Common myeloid progenitor, CD34-positive (primary cell): Measurements from ENCODE around the gene MAP2K6.

Source experiments
- CTCF ChIA-PET: fragments of 350-600 bp; sonication (Branson Sonifier 250); formaldehyde crosslinking; loops from one replicate; lab custom pipeline; 2021; ENCODE audit warnings: antibody characterized with exemption; lab: Charles Lee
- POLR2A ChIA-PET: fragments of 350-600 bp; sonication (Branson Sonifier 250); formaldehyde crosslinking; loops from one replicate; lab custom pipeline; 2021; ENCODE audit warnings: antibody characterized with exemption; lab: Charles Lee
- DNase-seq, 3 donors: peaks; one replicate each; pipeline versions ENCODE4 v3.0.0 to v3.0.0-alpha.2; 2013
- H3K27ac ChIP-seq, 2 experiments: 1 replicate in 1 of 2; 2 replicates in 1 of 2; pipeline ENCODE4 v1.7.0; 2013; ENCODE audit warnings: inconsistent platforms in 2 of 2, low read length in 2 of 2, mild to moderate bottlenecking in 2 of 2, low read depth in 1 of 2, moderate library complexity in 1 of 2; ENCODE audit not compliant: severe bottlenecking in 2 of 2, insufficient read depth in 1 of 2, poor library complexity in 1 of 2
- H3K27me3 ChIP-seq, 5 experiments: replicated peaks in 2 of 5; 1 replicate in 3 of 5; 2 replicates in 2 of 5; pipeline versions ENCODE4 v1.6.1 to v1.7.0; 2013; ENCODE audit warnings: low read length in 4 of 5, mild to moderate bottlenecking in 2 of 5, moderate library complexity in 2 of 5, inconsistent platforms in 1 of 5; ENCODE audit not compliant: insufficient read depth in 5 of 5, control insufficient read depth in 4 of 5
- H3K36me3 ChIP-seq, 4 experiments: 1 replicate in 2 of 4; 2 replicates in 2 of 4; pipeline versions ENCODE4 v1.6.1 to v1.7.0; 2013; ENCODE audit warnings: low read length in 3 of 4, control low read depth in 1 of 4, mild to moderate bottlenecking in 1 of 4; ENCODE audit not compliant: control insufficient read depth in 4 of 4, insufficient read depth in 4 of 4
- H3K4me1 ChIP-seq, 4 experiments: 1 replicate in 3 of 4; 2 replicates in 1 of 4; pipeline versions ENCODE4 v1.6.1 to v1.7.1; 2013; ENCODE audit warnings: low read length in 3 of 4, mild to moderate bottlenecking in 3 of 4, control low read depth in 1 of 4, inconsistent platforms in 1 of 4, moderate library complexity in 1 of 4; ENCODE audit not compliant: control insufficient read depth in 4 of 4, insufficient read depth in 4 of 4; ENCODE audit errors: control extremely low read depth in 1 of 4
- H3K4me3 ChIP-seq, 7 experiments: 1 replicate in 4 of 7; 2 replicates in 3 of 7; pipeline versions ENCODE4 v1.5.1 to v1.7.0; 2013; ENCODE audit warnings: mild to moderate bottlenecking in 7 of 7, low read length in 6 of 7, moderate library complexity in 6 of 7, inconsistent platforms in 2 of 7, low read depth in 2 of 7, control low read depth in 1 of 7; ENCODE audit not compliant: insufficient read depth in 4 of 7, control insufficient read depth in 1 of 7; ENCODE audit errors: extremely low read depth in 1 of 7
- H3K9me3 ChIP-seq, 5 experiments: 1 replicate in 4 of 5; 2 replicates in 1 of 5; pipeline versions ENCODE4 v1.6.1 to v1.7.1; 2013; ENCODE audit warnings: low read length in 4 of 5, mild to moderate bottlenecking in 2 of 5, inconsistent platforms in 1 of 5, low read depth in 1 of 5, moderate library complexity in 1 of 5; ENCODE audit not compliant: control insufficient read depth in 4 of 5, insufficient read depth in 2 of 5; ENCODE audit errors: control extremely low read depth in 1 of 5
- WGBS: methylation state at CpG from one replicate; pipeline ENCODE4 v1.1.5; 2013; ENCODE audit not compliant: insufficient coverage; 5-methylcytosine and 5-hydroxymethylcytosine counted together

The MAP2K6 gene

DNA sequence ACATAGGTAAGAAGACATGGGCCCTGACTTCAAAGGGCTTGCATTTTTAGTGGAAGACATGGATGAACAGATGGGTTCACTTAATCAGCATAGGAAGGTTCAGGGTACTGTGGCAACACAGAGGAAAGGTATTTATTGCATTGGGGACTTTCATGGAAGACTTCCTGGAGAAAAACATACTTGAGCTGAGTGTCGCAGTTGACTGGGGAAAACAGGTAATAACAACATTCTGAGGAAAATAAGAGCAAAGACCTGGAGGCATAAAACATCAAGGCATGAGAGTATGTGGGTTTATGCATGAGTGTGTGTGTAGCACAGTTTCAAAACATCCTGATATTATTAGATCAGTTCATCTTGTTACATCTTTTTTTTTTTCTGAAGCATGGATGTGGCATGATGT, 82.7 kb downstream of the MAP2K6 start:
- ChIA-PET POLR2A (interaction anchor here (0.6 kb wide), 1 partner anchor 1104 kb away, joined by 6 read pairs; no protein-coding TSS in a partner anchor), CTCF (no interaction called here)
- H3K4me1 ChIP-seq: peaks cover 0 to 5% (median 4%) of the 10 kb centered on the region in 4 experiments
- H3K27ac ChIP-seq: no peak overlapping the region
- DNase-seq: no peak
- no peak overlapping the region for H3K4me3 ChIP-seq
- 100% methylated on average over 1 of the region's 1 CpG for WGBS
- H3K9me3 ChIP-seq: no peaks in the 10 kb centered on the region
- no peaks in the 10 kb centered on the region for H3K27me3 ChIP-seq
- no peaks in the 10 kb centered on the region for H3K36me3 ChIP-seq

DNA sequence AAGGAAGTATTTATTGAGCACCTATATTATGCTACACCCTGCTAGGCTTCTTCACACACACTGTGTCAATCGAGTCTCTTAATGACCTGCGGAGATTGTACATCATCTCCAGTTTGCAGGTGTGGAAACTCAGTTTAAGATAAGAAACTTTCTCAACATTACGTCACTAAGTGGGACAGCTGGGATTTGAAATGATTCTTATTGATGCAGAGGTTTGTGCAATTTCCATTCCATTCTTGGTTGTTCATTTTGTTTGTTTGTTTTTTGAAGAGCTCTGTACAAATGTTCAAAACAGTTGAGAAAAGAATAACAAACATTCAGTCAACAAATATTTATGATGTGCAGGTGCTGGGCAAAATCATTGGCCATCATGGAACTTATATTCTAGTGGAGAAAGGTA, 84.8 kb downstream of the MAP2K6 start:
- Histone ChIP-seq H3K27me3 (no peaks in the 10 kb centered on the region), H3K4me1 (peaks cover 0 to 9% (median 7%) of the 10 kb centered on the region in 4 experiments), H3K9me3 (no peaks in the 10 kb centered on the region), H3K36me3 (no peaks in the 10 kb centered on the region), H3K27ac (no peak overlapping the region), H3K4me3 (no peak overlapping the region)
- DNase-seq: no peak
- 100% methylated on average over 3 of the region's 3 CpGs for WGBS
- ChIA-PET POLR2A (no interaction called here), CTCF (interaction anchor here (1.0 kb wide), 1 partner anchor 9 kb away, joined by 3 read pairs; no protein-coding TSS in a partner anchor)

DNA sequence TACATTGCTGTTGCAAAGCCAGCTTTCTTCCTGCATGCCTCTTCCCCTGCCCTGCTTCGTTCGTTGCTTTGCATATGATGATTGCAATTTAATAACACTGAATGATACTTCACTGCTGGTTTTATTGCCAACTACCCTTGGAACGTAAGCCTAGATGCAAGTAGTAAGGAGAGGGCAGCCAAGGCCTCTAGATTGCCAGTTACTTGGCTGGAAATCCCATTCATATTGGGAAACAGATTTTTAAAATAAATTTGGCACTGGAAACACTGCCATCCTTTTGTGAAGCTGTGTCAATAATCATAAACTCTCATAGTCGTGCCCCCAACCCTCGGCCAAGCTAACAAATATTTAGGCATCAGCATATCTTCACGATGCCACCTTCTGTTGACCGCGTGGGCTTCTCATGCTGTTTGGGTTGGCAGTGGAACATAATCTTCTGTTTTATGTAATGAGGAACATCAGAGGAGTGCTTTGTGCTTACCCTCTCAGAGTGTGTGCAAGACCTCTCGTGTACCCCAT, 86.5 kb downstream of the MAP2K6 start:
- Histone ChIP-seq H3K4me1 (peaks cover 0 to 9% (median 7%) of the 10 kb centered on the region in 4 experiments), H3K9me3 (no peaks in the 10 kb centered on the region), H3K27me3 (no peaks in the 10 kb centered on the region), H3K36me3 (no peaks in the 10 kb centered on the region), H3K27ac (no peak overlapping the region), H3K4me3 (no peak overlapping the region)
- no peak for DNase-seq
- 97% methylated on average over 7 of the region's 9 CpGs for WGBS
- ChIA-PET POLR2A (interaction anchor here (0.6 kb wide), 1 partner anchor 29 kb away, joined by 3 read pairs; no protein-coding TSS in a partner anchor), CTCF (no interaction called here)

DNA sequence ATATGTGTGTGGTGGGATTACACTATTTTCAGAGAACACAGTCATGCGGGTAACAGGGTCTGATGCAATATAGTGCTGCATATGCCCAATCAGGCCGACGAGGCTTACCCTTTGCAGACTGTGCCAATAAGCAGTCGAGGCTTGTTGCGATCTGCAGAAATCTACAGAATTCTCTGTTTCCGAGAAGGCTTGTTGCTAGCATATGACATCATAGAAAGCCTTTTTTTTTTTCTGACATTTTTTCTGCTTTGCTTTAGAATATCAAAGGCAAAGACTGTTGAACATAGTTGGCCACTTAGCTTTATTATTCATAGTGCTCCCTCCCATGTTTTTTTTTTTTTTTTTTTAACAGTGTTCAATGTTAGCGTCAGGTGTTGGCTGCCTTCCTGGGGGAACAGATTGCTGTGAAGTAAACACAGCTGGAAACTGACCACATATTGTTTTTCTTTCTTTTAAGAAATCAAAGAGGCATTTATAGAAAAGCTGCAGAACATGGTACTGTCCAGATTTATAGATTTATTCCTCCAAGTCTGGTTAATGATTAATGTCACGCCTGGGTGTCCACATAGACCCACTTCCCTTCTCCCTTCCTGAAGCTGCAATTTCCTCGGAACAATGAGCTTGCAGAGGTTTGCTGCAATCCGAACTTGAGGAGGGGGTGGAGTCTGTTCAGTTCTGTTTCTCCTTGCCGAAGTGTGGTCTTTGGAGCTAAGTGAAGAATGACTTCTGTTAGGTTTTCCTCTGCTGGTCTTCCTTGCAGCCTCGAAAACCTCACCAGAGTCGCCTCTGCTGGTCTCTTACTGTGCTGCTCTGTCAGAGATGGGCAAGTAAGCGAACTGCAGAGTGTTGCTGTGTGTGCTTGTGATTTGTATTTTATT, 87.3 kb downstream of the MAP2K6 start:
- peak overlapping the region in 2 of 7 experiments; percentile 12 to 46 for H3K4me3 ChIP-seq
- peaks cover 0 to 9% (median 7%) of the 10 kb centered on the region in 4 experiments for H3K4me1 ChIP-seq
- peaks cover 0 to 2% (median 0%) of the 10 kb centered on the region in 4 experiments for H3K36me3 ChIP-seq
- H3K27me3 ChIP-seq: no peaks in the 10 kb centered on the region
- DNase-seq: peak in 1 of 3 donors; percentile 19
- CTCF ChIA-PET: interaction anchor here (0.8 to 1.1 kb wide), 4 partner anchors 11 to 289 kb away, joined by 3 to 4 read pairs (median 3); no protein-coding TSS in a partner anchor
- POLR2A ChIA-PET: interaction anchor here (0.6 kb wide), 1 partner anchor 30 kb away, joined by 3 read pairs; no protein-coding TSS in a partner anchor
- H3K9me3 ChIP-seq: no peaks in the 10 kb centered on the region
- WGBS: 46% methylated on average over 10 of the region's 14 CpGs
- no peak overlapping the region for H3K27ac ChIP-seq

DNA sequence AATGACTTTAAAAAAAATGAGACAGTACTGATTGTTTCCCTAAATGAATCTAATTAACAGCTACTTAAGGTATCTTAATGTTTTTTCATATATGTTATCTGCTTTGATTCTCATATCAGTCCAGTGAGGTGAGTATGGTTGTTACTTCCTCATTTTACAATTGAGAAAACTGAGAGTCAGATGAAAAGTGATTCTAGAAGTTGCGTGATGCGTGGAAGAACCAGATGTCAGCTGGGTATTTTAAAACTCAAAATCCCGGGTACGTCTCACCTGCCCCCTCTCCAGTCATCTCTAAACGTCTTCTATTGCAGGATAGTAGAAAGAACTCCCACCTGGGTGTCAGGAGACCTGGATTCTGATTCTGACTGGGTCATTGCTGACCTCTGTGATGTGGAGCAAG, 89.2 kb downstream of the MAP2K6 start:
- H3K27me3 ChIP-seq: no peaks in the 10 kb centered on the region
- peaks cover 0 to 9% (median 7%) of the 10 kb centered on the region in 4 experiments for H3K4me1 ChIP-seq
- H3K27ac ChIP-seq: no peak overlapping the region
- H3K9me3 ChIP-seq: no peaks in the 10 kb centered on the region
- peaks cover 0 to 2% (median 0%) of the 10 kb centered on the region in 4 experiments for H3K36me3 ChIP-seq
- no peak overlapping the region for H3K4me3 ChIP-seq
- WGBS: 100% methylated on average over 3 of the region's 5 CpGs
- DNase-seq: peak in 1 of 3 donors; percentile 19
- ChIA-PET CTCF (interaction anchor here (1.0 to 1.2 kb wide), 2 partner anchors 8 to 20 kb away, joined by 3 read pairs; no protein-coding TSS in a partner anchor), POLR2A (no interaction called here)

DNA sequence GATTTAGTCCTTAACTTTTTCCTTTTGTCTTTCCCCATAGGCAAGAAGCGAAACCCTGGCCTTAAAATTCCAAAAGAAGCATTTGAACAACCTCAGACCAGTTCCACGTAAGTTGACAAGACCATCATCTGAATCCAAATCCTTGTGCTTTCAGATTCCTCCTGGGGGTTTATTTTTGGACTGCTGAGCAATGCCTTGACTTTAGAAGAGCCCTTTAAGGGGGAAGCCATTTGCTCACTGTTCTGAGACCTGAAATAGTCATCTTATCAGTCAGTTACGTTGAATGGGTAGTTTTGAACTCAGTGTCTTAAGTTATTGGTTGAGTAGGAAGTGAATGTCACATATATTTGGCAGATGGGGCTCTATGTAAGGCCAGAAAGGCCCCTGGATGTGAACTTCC, 91.2 kb downstream of the MAP2K6 start:
- peaks cover 0 to 4% (median 0%) of the 10 kb centered on the region in 4 experiments for H3K36me3 ChIP-seq
- H3K9me3 ChIP-seq: peaks cover 0 to 4% (median 0%) of the 10 kb centered on the region in 5 experiments
- CTCF ChIA-PET: no interaction called here
- no peaks in the 10 kb centered on the region for H3K27me3 ChIP-seq
- peaks cover 0 to 9% (median 7%) of the 10 kb centered on the region in 4 experiments for H3K4me1 ChIP-seq
- no peak overlapping the region for H3K27ac ChIP-seq
- POLR2A ChIA-PET: no interaction called here
- no peak overlapping the region for H3K4me3 ChIP-seq
- no peak for DNase-seq
- 100% methylated on average over 2 of the region's 3 CpGs for whole genome bisulfite sequencing
